Activated CD4-positive, alpha-beta T cell treated with anti-CD3 and anti-CD28 coated beads, Interleukin-2, Interleukin-4, amounts not matched to agents 100 ng/mL and 50 ng/mL, durations not matched to agents 16 hours and 8 hours (primary cell): Measurements from ENCODE around the gene SNRPA.
A peak's percentile ranks its signal among the peaks of the same experiment; 100 is the strongest.
"Not testable (repeated sequence)": the region's sequence is repeated elsewhere in the genome, so short reads cannot be mapped to it uniquely, and the experiment has no call there.

Source experiments
- DNase-seq: peaks from one replicate; pipeline ENCODE4 v3.0.0-alpha.2; 2020; ENCODE audit warnings: low spot score

SNRPA gene

GRCh38 chr19:40747536-40747935 lies 3.5 kb upstream of the SNRPA start:
- DNase-seq: no peak

GRCh38 chr19:40750058-40750873 lies 737 bp upstream of the SNRPA start, which contains the start of gene ACTMAP:
Gene ACTMAP, minus strand, starts transcription at chr19:40750477. Its CDS starts 674 bp downstream, at chr19:40749803.
- peak; percentile 100 for DNase-seq

GRCh38 chr19:40752257-40752781 lies 1.3 kb downstream of the SNRPA start:
- no peak for DNase-seq

- peak; percentile 72 for DNase-seq
Observed at GRCh38 chr19:40754611-40755247, 3.7 kb downstream of the SNRPA start.

DNA sequence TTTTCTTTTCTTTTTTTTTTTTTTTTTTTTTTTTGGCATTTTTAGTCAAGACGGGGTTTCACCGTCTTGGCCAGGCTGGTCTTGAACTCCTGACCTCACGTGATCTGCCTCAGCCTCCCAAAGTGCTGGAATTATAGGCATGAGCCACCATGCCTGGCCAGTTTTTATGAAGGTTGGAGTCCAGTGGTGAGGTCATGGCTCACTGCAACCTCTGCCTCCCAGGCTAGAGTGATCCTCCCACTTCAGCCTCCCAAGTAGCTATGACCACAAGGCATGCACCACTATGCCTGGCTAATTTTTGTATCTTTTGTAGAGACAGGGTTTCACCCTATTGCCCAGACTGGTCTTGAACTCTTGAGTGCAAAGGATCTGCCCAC lies 4.2 kb downstream of the SNRPA start:
- no peak for DNase-seq

- no peak for DNase-seq
Observed at GRCh38 chr19:40755791-40756190, 4.8 kb downstream of the SNRPA start.

GRCh38 chr19:40756502-40757110 lies 5.6 kb downstream of the SNRPA start:
- no peak for DNase-seq

GRCh38 chr19:40758491-40758890 lies 7.5 kb downstream of the SNRPA start:
- DNase-seq: no peak

DNA sequence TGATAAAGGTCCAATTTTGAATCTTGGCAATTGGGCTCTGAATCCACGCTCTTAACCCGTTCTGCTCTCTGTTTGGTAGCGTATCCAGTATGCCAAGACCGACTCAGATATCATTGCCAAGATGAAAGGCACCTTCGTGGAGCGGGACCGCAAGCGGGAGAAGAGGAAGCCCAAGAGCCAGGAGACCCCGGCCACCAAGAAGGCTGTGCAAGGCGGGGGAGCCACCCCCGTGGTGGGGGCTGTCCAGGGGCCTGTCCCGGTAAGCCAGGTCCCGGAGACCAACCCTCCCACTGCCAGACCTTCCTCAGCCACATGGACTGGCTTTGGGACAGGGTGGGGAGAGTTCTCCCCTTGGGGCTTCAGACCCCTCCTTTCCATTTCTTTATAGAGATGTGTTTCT lies 8.3 kb downstream of the SNRPA start:
- no peak for DNase-seq

DNA sequence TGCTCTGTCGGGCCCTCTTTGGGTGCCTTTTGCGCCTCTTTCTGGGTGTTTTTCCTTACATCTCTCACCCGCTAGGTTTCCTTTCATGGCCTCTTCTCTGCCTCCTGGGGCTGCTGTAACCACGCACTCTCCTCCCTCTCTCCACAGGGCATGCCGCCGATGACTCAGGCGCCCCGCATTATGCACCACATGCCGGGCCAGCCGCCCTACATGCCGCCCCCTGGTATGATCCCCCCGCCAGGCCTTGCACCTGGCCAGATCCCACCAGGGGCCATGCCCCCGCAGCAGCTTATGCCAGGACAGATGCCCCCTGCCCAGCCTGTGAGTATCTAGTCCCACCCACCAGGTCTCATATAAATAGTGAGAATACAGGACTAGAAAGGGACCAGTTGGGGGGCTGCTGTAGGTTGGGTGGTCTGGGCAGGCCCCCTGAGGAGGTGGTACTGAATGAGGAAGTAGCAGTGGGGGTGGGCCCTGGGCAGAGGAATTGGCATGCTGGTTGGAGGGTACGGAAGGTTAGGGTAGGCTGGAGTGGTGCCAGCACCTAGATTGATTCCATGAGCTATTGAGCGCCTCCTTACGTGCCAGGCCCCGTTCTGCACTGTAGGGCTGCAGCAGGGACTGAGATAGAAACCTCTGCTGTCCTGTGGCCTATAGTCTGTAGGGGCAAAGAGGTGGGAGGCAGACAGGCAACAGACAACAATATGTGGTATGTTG lies 11.9 kb downstream of the SNRPA start:
- no peak for DNase-seq

GRCh38 chr19:40763526-40763925 lies 12.5 kb downstream of the SNRPA start:
- DNase-seq: no peak

DNA sequence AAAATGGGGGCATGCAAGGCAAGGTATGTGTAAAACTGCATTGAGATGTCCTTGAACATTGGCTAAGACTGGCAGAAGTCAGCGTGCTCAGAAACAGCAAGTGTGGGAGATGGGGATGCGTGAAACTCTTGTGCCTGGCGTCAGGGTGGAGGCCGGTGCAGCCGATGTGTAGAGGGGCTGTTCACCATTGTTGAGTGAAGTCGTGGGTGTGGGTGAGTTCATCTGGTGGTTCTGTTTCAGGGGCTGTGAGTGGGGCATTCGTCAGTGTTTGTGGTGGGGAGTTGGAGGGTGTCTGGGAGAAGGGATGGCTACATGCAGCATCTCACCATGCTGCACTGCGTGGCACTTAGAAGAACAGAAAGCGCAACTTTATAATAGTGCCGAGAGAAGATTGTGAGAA lies 13.0 kb downstream of the SNRPA start:
- DNase-seq: no peak

GRCh38 chr19:40766385-40766784 lies 15.4 kb downstream of the SNRPA start:
- not testable (repeated sequence) for DNase-seq

DNA sequence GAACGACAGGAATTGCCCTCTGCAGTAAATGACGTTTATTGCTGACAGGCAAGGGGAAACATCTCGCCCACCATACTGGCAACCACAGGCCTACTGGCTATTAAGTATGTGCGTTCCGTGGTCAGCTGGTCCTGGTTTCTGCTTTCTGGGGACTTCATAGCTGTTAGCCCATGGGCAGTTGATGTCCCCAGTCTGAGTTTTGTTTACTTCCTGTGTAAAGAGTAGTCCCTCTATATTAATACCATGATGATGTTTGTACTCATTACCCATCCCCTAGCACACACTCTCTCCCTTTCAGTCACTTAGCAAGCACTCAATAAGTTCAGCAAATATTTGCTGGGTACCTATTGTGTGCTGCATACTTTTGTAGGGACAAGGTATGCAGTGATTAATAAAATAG lies 17.9 kb downstream of the SNRPA start:
- no peak for DNase-seq

GRCh38 chr19:40771101-40771862 lies 20.3 kb downstream of the SNRPA start:
- DNase-seq: peak; percentile 40

- DNase-seq: no peak
Observed at GRCh38 chr19:40774916-40775631, 24.1 kb downstream of the SNRPA start, which contains the start of gene MIA. Gene MIA, plus strand, starts transcription at chr19:40775521. Its CDS starts 22 bp downstream, at chr19:40775543.

GRCh38 chr19:40775632-40776022 lies 24.6 kb downstream of the SNRPA start:
- DNase-seq: no peak

GRCh38 chr19:40776364-40776763 lies 25.4 kb downstream of the SNRPA start:
- DNase-seq: no peak

DNA sequence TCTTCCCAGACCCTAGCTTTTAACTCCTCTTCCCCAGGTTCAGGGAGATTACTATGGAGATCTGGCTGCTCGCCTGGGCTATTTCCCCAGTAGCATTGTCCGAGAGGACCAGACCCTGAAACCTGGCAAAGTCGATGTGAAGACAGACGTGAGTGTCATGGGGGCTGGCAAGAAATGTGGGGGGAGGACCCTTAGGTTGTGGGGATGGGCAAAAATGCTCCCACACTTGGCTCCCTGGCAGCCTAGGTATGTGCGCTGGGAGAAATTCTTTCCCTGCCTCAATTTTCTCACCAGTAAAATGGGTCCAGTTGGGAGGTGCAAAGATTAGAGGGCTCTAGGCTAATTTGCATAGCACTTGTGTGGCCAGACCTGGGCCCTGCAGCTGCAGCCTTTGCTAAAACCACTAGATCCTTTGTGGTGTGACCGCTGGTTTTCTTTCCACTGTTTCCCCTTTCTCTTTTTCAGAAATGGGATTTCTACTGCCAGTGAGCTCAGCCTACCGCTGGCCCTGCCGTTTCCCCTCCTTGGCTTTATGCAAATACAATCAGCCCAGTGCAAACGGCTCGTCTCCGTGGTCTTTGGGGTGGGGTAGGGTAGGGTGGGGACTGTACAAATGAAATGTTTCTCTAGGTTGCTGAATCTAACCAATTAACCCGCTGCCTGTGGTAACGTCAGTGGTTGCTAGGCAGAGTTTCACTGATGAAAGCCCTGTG lies 26.1 kb downstream of the SNRPA start:
- DNase-seq: peak; percentile 95

GRCh38 chr19:40777645-40777936 lies 26.6 kb downstream of the SNRPA start:
- no peak for DNase-seq
